ENCODE results near the gene GFPT2. TPM values are rescaled to one million over a fixed set of nuclear protein-coding genes. Genes with fewer than 3 reads are reported as not detected.

Gene GFPT2
- total RNA-seq, 1 experiment from 2014 or later = 8.2 TPM

DNA sequence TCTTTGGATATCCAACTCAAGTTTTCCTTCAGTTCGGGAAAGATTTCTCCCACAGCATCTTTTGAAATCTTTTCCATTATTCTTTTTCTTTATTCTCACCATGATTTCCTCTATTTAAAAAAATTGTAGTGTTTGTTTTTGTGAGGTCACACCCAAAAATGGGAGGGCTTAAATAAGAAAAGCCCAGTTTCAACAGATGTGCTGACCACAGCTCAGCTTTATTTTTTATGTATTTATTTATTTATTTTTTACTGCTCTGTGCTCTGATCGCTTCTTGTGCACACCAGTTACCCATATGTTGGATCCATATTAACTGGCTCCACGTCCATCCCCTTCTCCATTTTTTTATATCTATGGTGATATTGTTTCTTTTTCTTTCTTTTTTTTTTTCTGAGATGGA, 20.3 kb downstream of the GFPT2 start:
- Mint-ChIP-seq H3K27ac (ENCODE audit: low read depth, unreplicated experiment) (no peak overlapping the region), H3K27me3 (ENCODE audit: insufficient read depth, unreplicated experiment) (no peaks in the 10 kb centered on the region), H3K4me1 (ENCODE audit: insufficient read depth, unreplicated experiment) (peaks cover 34% of the 10 kb centered on the region), H3K4me3 (ENCODE audit: unreplicated experiment) (no peak overlapping the region), H3K9me3 (ENCODE audit: unreplicated experiment) (no peaks in the 10 kb centered on the region), H3K36me3 (ENCODE audit: insufficient read depth, unreplicated experiment) (peaks cover 16% of the 10 kb centered on the region)
- no peak for DNase-seq (ENCODE audit: unreplicated experiment)
- TF ChIP-seq, protein P1, sequence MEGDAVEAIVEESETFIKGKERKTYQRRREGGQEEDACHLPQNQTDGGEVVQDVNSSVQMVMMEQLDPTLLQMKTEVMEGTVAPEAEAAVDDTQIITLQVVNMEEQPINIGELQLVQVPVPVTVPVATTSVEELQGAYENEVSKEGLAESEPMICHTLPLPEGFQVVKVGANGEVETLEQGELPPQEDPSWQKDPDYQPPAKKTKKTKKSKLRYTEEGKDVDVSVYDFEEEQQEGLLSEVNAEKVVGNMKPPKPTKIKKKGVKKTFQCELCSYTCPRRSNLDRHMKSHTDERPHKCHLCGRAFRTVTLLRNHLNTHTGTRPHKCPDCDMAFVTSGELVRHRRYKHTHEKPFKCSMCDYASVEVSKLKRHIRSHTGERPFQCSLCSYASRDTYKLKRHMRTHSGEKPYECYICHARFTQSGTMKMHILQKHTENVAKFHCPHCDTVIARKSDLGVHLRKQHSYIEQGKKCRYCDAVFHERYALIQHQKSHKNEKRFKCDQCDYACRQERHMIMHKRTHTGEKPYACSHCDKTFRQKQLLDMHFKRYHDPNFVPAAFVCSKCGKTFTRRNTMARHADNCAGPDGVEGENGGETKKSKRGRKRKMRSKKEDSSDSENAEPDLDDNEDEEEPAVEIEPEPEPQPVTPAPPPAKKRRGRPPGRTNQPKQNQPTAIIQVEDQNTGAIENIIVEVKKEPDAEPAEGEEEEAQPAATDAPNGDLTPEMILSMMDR (IDR thresholded peaks at IDR 0.05; ENCODE audit: unreplicated experiment) = no peak
- intact Hi-C loops (cut with micrococcal nuclease) = no loop called here
- BruUV-seq (replicated peaks) = no TSS peak
- POLR2A ChIA-PET = interaction anchor here (0.7 to 0.9 kb wide), 2 partner anchors 55 to 133 kb away, joined by 3 read pairs; no protein-coding TSS in a partner anchor
- CTCF ChIA-PET = interaction anchor here (0.6 to 11.3 kb wide), 4 partner anchors 18 to 136 kb away, joined by 3 to 167 read pairs (median 100); partner anchors contain the start of gene MAPK9

- intact Hi-C loops (cut with micrococcal nuclease) = no loop called here
- no peaks in the 10 kb centered on the region for H3K9me3 Mint-ChIP-seq (ENCODE audit: unreplicated experiment)
- CTCF ChIA-PET = interaction anchor here (1.1 to 11.3 kb wide), 7 partner anchors 11 to 137 kb away, joined by 3 to 167 read pairs (median 6); partner anchors contain the start of gene MAPK9
- H3K27ac Mint-ChIP-seq (ENCODE audit: low read depth, unreplicated experiment) = no peak overlapping the region
- POLR2A ChIA-PET = interaction anchor here (0.9 kb wide), 1 partner anchor 134 kb away, joined by 3 read pairs; no protein-coding TSS in a partner anchor
- no TSS peak for BruUV-seq (replicated peaks)
- H3K4me1 Mint-ChIP-seq (ENCODE audit: insufficient read depth, unreplicated experiment) = peaks cover 34% of the 10 kb centered on the region
- TF ChIP-seq, protein P1 (IDR thresholded peaks at IDR 0.05; ENCODE audit: unreplicated experiment) = peak; percentile 24
- H3K4me3 Mint-ChIP-seq (ENCODE audit: unreplicated experiment) = no peak overlapping the region
- DNase-seq (ENCODE audit: unreplicated experiment) = peak; percentile 78
- no peaks in the 10 kb centered on the region for H3K27me3 Mint-ChIP-seq (ENCODE audit: insufficient read depth, unreplicated experiment)
- H3K36me3 Mint-ChIP-seq (ENCODE audit: insufficient read depth, unreplicated experiment) = peaks cover 12% of the 10 kb centered on the region
Observed at GRCh38 chr5:180332051-180332517, 21.1 kb downstream of the GFPT2 start.

DNA sequence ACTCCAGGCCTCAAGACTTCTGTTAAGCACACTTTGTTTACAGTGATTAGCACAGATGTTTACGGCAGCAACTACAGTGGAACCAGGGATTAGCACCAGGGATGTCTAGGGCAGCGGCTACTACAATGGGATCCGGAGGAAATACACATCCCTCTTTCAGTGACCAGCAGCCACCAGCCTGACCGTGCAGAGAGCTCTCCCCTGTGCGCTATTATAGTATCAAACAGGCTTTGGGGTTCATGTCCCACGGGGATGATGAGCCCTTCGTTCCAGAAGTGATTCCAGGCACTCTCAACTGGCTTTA, 21.5 kb downstream of the GFPT2 start:
- DNase-seq (ENCODE audit: unreplicated experiment) = no peak
- BruUV-seq (replicated peaks) = no TSS peak
- peaks cover 10% of the 10 kb centered on the region for H3K36me3 Mint-ChIP-seq (ENCODE audit: insufficient read depth, unreplicated experiment)
- H3K9me3 Mint-ChIP-seq (ENCODE audit: unreplicated experiment) = no peaks in the 10 kb centered on the region
- CTCF ChIA-PET = interaction anchor here (0.9 to 11.3 kb wide), 11 partner anchors 12 to 275 kb away, joined by 3 to 167 read pairs (median 4); partner anchors contain the start of gene MAPK9
- intact Hi-C loops (cut with micrococcal nuclease) = no loop called here
- POLR2A ChIA-PET = interaction anchor here (0.6 to 2.2 kb wide), 10 partner anchors 9 to 773 kb away, joined by 3 to 15 read pairs (median 4); partner anchors contain the start of gene GFPT2
- H3K27me3 Mint-ChIP-seq (ENCODE audit: insufficient read depth, unreplicated experiment) = no peaks in the 10 kb centered on the region
- H3K27ac Mint-ChIP-seq (ENCODE audit: low read depth, unreplicated experiment) = peak overlapping the region; percentile 3
- TF ChIP-seq, protein P1 (IDR thresholded peaks at IDR 0.05; ENCODE audit: unreplicated experiment) = no peak
- H3K4me1 Mint-ChIP-seq (ENCODE audit: insufficient read depth, unreplicated experiment) = peaks cover 34% of the 10 kb centered on the region
- no peak overlapping the region for H3K4me3 Mint-ChIP-seq (ENCODE audit: unreplicated experiment)

- H3K9me3 Mint-ChIP-seq (ENCODE audit: unreplicated experiment) = no peaks in the 10 kb centered on the region
- POLR2A ChIA-PET = interaction anchor here (0.5 to 2.2 kb wide), 15 partner anchors 8 to 773 kb away, joined by 3 to 15 read pairs (median 4); partner anchors contain the start of gene GFPT2
- H3K27ac Mint-ChIP-seq (ENCODE audit: low read depth, unreplicated experiment) = peak overlapping the region; percentile 3
- CTCF ChIA-PET = interaction anchor here (0.6 to 11.3 kb wide), 14 partner anchors 12 to 275 kb away, joined by 3 to 167 read pairs (median 4); partner anchors contain the start of gene MAPK9
- DNase-seq (ENCODE audit: unreplicated experiment) = peak; percentile 100
- H3K27me3 Mint-ChIP-seq (ENCODE audit: insufficient read depth, unreplicated experiment) = no peaks in the 10 kb centered on the region
- BruUV-seq (replicated peaks) = no TSS peak
- H3K4me1 Mint-ChIP-seq (ENCODE audit: insufficient read depth, unreplicated experiment) = peaks cover 34% of the 10 kb centered on the region
- peaks cover 10% of the 10 kb centered on the region for H3K36me3 Mint-ChIP-seq (ENCODE audit: insufficient read depth, unreplicated experiment)
- peak overlapping the region; percentile 46 for H3K4me3 Mint-ChIP-seq (ENCODE audit: unreplicated experiment)
- TF ChIP-seq, protein P1 (IDR thresholded peaks at IDR 0.05; ENCODE audit: unreplicated experiment) = no peak
- intact Hi-C loops (cut with micrococcal nuclease) = loop anchor here (1.0 kb wide), 2 partner anchors 22 to 136 kb away; partner anchors contain the start of gene GFPT2
Observed at GRCh38 chr5:180330810-180331646, 22.1 kb downstream of the GFPT2 start.

Data from MCF 10A (cell line).